ENCODE measurements around the gene FAM110D. TPM values are rescaled to one million over a fixed set of nuclear protein-coding genes. Genes with fewer than 3 reads are reported as not detected.

Gene FAM110D
- total RNA-seq, 1 experiment from 2014 or later: 0.16 TPM

DNA sequence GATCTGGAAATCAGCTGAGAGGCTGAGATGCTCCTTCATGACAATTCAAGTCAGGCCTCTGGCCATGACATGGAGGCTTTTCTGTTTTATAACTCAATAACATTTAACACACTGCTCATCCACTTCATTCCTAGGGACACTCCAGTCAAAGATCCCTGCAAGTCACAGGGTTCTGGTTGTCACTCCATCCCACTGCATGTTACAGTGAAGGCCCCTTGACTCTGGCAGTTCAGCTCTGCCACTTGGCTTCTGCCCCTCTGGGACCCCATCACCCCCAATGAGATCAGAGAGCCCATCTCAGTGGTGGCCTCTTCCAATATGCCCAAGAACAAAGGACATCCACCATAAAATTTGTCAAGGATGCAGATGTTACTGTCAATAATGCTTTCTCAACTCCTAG, 10.0 kb upstream of the FAM110D start:
- TF ChIP-seq, protein P1, sequence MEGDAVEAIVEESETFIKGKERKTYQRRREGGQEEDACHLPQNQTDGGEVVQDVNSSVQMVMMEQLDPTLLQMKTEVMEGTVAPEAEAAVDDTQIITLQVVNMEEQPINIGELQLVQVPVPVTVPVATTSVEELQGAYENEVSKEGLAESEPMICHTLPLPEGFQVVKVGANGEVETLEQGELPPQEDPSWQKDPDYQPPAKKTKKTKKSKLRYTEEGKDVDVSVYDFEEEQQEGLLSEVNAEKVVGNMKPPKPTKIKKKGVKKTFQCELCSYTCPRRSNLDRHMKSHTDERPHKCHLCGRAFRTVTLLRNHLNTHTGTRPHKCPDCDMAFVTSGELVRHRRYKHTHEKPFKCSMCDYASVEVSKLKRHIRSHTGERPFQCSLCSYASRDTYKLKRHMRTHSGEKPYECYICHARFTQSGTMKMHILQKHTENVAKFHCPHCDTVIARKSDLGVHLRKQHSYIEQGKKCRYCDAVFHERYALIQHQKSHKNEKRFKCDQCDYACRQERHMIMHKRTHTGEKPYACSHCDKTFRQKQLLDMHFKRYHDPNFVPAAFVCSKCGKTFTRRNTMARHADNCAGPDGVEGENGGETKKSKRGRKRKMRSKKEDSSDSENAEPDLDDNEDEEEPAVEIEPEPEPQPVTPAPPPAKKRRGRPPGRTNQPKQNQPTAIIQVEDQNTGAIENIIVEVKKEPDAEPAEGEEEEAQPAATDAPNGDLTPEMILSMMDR (IDR thresholded peaks at IDR 0.05; ENCODE audit: insufficient read depth in 1 of 2, low read depth in 1 of 2, low read length in 1 of 2, severe bottlenecking in 1 of 2, unreplicated experiment in 1 of 2): no peak
- Mint-ChIP-seq H3K9me3 (ENCODE audit: unreplicated experiment) (no peaks in the 10 kb centered on the region), H3K36me3 (ENCODE audit: insufficient read depth, unreplicated experiment) (no peaks in the 10 kb centered on the region), H3K27ac (ENCODE audit: unreplicated experiment) (no peak overlapping the region), H3K4me3 (ENCODE audit: unreplicated experiment) (no peak overlapping the region), H3K27me3 (ENCODE audit: insufficient read depth, unreplicated experiment) (no peaks in the 10 kb centered on the region), H3K4me1 (ENCODE audit: low read depth, unreplicated experiment) (no peaks in the 10 kb centered on the region)
- no peaks in the 10 kb centered on the region for H3K36me3 ChIP-seq (ENCODE audit: control insufficient read depth, insufficient read depth, low read length)
- DNase-seq: no peak
- CTCF ChIA-PET: no interaction called here
- H3K4me3 ChIP-seq (ENCODE audit: low read depth, low read length): no peak overlapping the region
- intact Hi-C loops (cut with micrococcal nuclease; ENCODE audit: unreplicated experiment): no loop called here
- H3K27me3 ChIP-seq (replicated peaks; ENCODE audit: control insufficient read depth, insufficient read depth, low read length): no peaks in the 10 kb centered on the region
- no TSS peak for BruUV-seq (replicated peaks)
- POLR2A ChIA-PET: no interaction called here
- H3K9me3 ChIP-seq: no peaks in the 10 kb centered on the region
- H3K4me1 ChIP-seq: no peaks in the 10 kb centered on the region

DNA sequence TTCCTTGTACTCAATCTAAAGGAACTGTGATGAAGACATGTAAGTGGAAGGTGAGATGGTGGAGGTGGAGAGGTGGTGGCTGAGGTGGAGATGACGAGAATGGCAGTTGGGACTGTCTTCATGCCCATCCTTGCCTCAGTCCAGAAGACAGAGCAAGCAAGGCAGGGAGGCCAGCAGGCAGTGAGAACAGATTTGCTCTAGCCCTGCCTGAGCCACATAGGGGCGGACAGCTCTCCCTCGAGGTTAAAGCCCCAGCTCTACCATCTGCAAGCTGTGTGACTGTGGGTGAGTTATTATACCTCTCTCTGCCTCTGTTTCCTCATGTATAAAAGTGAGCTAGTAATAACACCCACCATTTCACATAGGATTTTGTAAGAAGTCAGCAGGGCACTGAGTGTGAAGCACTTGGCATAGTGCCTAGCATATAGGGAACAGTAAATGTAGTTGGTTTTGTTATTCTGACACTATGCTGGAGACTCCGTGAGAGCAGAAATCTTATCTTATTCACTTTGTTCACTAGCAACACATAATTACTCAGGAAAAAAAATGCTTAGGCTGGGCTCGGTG, 4.8 kb upstream of the FAM110D start:
- H3K4me3 Mint-ChIP-seq (ENCODE audit: unreplicated experiment): no peak overlapping the region
- intact Hi-C loops (cut with micrococcal nuclease; ENCODE audit: unreplicated experiment): no loop called here
- H3K27me3 Mint-ChIP-seq (ENCODE audit: insufficient read depth, unreplicated experiment): no peaks in the 10 kb centered on the region
- ChIA-PET POLR2A (no interaction called here), CTCF (interaction anchor here (1.0 kb wide), 1 partner anchor 9 kb away, joined by 4 read pairs; no protein-coding TSS in a partner anchor)
- H3K9me3 Mint-ChIP-seq (ENCODE audit: unreplicated experiment): no peaks in the 10 kb centered on the region
- no peaks in the 10 kb centered on the region for H3K9me3 ChIP-seq
- no TSS peak for BruUV-seq (replicated peaks)
- TF ChIP-seq, protein P1 (IDR thresholded peaks at IDR 0.05; ENCODE audit: insufficient read depth in 1 of 2, low read depth in 1 of 2, low read length in 1 of 2, severe bottlenecking in 1 of 2, unreplicated experiment in 1 of 2): no peak
- H3K27ac Mint-ChIP-seq (ENCODE audit: unreplicated experiment): no peak overlapping the region
- no peaks in the 10 kb centered on the region for H3K36me3 Mint-ChIP-seq (ENCODE audit: insufficient read depth, unreplicated experiment)
- H3K4me1 Mint-ChIP-seq (ENCODE audit: low read depth, unreplicated experiment): peaks cover 8% of the 10 kb centered on the region
- H3K36me3 ChIP-seq (ENCODE audit: control insufficient read depth, insufficient read depth, low read length): no peaks in the 10 kb centered on the region
- no peaks in the 10 kb centered on the region for H3K27me3 ChIP-seq (replicated peaks; ENCODE audit: control insufficient read depth, insufficient read depth, low read length)
- H3K4me1 ChIP-seq: peaks cover 14% of the 10 kb centered on the region
- no peak for DNase-seq
- H3K4me3 ChIP-seq (ENCODE audit: low read depth, low read length): no peak overlapping the region

DNA sequence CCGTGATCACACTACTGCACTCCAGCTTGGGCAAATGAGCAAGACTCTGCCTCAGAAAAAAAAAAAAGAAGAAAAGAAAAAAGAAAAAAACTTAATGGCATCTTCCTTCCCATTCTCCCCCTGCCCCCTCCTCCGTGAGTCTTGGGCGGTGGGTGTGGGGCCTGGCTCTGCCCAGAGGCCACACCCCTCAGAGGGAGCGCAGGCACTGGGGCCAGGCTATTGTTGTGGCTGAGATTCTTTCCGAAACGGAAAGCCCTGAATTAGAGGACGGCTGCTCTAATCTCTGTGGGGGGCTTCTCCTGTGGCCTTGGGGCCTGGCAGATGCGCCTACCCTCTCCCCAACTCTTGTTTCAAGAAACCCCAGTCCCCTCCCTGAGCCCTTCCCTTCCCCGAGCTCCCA, 4.1 kb upstream of the FAM110D start:
- CTCF ChIA-PET: interaction anchor here (1.0 kb wide), 1 partner anchor 10 kb away, joined by 4 read pairs; no protein-coding TSS in a partner anchor
- no TSS peak for BruUV-seq (replicated peaks)
- intact Hi-C loops (cut with micrococcal nuclease; ENCODE audit: unreplicated experiment): no loop called here

More for the DNA sequence above, 4.1 kb upstream of the FAM110D start:
- no peaks in the 10 kb centered on the region for H3K27me3 Mint-ChIP-seq (ENCODE audit: insufficient read depth, unreplicated experiment)
- POLR2A ChIA-PET: no interaction called here
- H3K4me1 Mint-ChIP-seq (ENCODE audit: low read depth, unreplicated experiment): peaks cover 8% of the 10 kb centered on the region
- no peaks in the 10 kb centered on the region for H3K9me3 ChIP-seq
- H3K36me3 ChIP-seq (ENCODE audit: control insufficient read depth, insufficient read depth, low read length): no peaks in the 10 kb centered on the region
- TF ChIP-seq, protein P1 (IDR thresholded peaks at IDR 0.05; ENCODE audit: insufficient read depth in 1 of 2, low read depth in 1 of 2, low read length in 1 of 2, severe bottlenecking in 1 of 2, unreplicated experiment in 1 of 2): no peak
- H3K27me3 ChIP-seq (replicated peaks; ENCODE audit: control insufficient read depth, insufficient read depth, low read length): no peaks in the 10 kb centered on the region
- H3K4me1 ChIP-seq: peaks cover 20% of the 10 kb centered on the region
- DNase-seq: no peak
- H3K4me3 Mint-ChIP-seq (ENCODE audit: unreplicated experiment): no peak overlapping the region
- no peak overlapping the region for H3K4me3 ChIP-seq (ENCODE audit: low read depth, low read length)
- H3K36me3 Mint-ChIP-seq (ENCODE audit: insufficient read depth, unreplicated experiment): no peaks in the 10 kb centered on the region
- H3K9me3 Mint-ChIP-seq (ENCODE audit: unreplicated experiment): no peaks in the 10 kb centered on the region
- no peak overlapping the region for H3K27ac Mint-ChIP-seq (ENCODE audit: unreplicated experiment)

All from Caco-2 (cell line).